Liver (tissue), 9 donors: ENCODE results near the gene SPATA2L. TPM values are rescaled to one million over a fixed set of nuclear protein-coding genes. Genes with fewer than 3 reads are reported as not detected.

Experiments
- DNase-seq: peaks from one replicate; pipeline ENCODE4 v3.0.0-alpha.2; 2017; ENCODE audit warnings: low spot score
- H3K27ac ChIP-seq, 2 donors: one replicate each; pipeline ENCODE4 v1.7.0; 2013; ENCODE audit warnings: inconsistent platforms in 2 of 2, low read length in 2 of 2, control low read depth in 1 of 2, low read depth in 1 of 2, mild to moderate bottlenecking in 1 of 2
- H3K27me3 ChIP-seq, 4 donors: one replicate each; pipeline versions ENCODE4 v1.6.1 to v1.7.0; 2013; ENCODE audit warnings: low read length in 3 of 4, inconsistent platforms in 1 of 4, mild to moderate bottlenecking in 1 of 4, moderate library complexity in 1 of 4; ENCODE audit not compliant: control insufficient read depth in 4 of 4, insufficient read depth in 4 of 4
- H3K36me3 ChIP-seq, 4 donors: one replicate each; pipeline versions ENCODE4 v1.6.1 to v1.7.0; 2013; ENCODE audit warnings: low read length in 3 of 4, mild to moderate bottlenecking in 3 of 4, low read depth in 1 of 4, moderate library complexity in 1 of 4; ENCODE audit not compliant: control insufficient read depth in 4 of 4, insufficient read depth in 3 of 4
- H3K4me1 ChIP-seq, 4 donors: one replicate each; pipeline versions ENCODE4 v1.6.1 to v1.7.0; 2013; ENCODE audit warnings: low read length in 3 of 4, mild to moderate bottlenecking in 3 of 4, moderate library complexity in 1 of 4; ENCODE audit not compliant: control insufficient read depth in 4 of 4, insufficient read depth in 4 of 4
- H3K4me3 ChIP-seq, 3 donors: one replicate each; pipeline versions ENCODE4 v1.6.1 to v1.7.0; 2013; ENCODE audit warnings: low read length in 3 of 3, control low read depth in 1 of 3, low read depth in 1 of 3, mild to moderate bottlenecking in 1 of 3
- H3K9ac ChIP-seq, 2 donors: one replicate each; pipeline ENCODE4 v1.7.0; 2013; ENCODE audit warnings: low read length in 2 of 2, mild to moderate bottlenecking in 2 of 2, moderate library complexity in 2 of 2, control low read depth in 1 of 2, low read depth in 1 of 2
- H3K9me3 ChIP-seq, 4 donors: one replicate each; pipeline versions ENCODE4 v1.6.1 to v1.7.0; 2013; ENCODE audit warnings: low read length in 3 of 4; ENCODE audit not compliant: control insufficient read depth in 4 of 4
- CTCF ChIP-seq: fragments of 150-350 bp; IDR thresholded peaks from 2 replicates; pipeline ENCODE4 v1.5.1; 2017; ENCODE audit warnings: improper control_type of control experiment, low read depth, low read length; ENCODE audit not compliant: missing input control
- EGR1 ChIP-seq, 2 donors: IDR thresholded peaks; 2 replicates each; pipeline ENCODE4 v1.6.1; 2016 to 2018; ENCODE audit warnings: antibody characterized with exemption in 2 of 2, low read depth in 2 of 2
- FOXA1 ChIP-seq: IDR thresholded peaks from 2 replicates; pipeline ENCODE4 v1.6.1; 2016; ENCODE audit warnings: antibody characterized with exemption
- FOXA2 ChIP-seq: IDR thresholded peaks from 2 replicates; pipeline ENCODE4 v1.6.1; 2016; ENCODE audit warnings: antibody characterized with exemption
- GABPA ChIP-seq, 2 donors: IDR thresholded peaks in 1 of 2; conservative IDR thresholded peaks in 1 of 2; 2 replicates each; pipeline ENCODE4 v1.6.1; 2016; ENCODE audit warnings: antibody characterized with exemption in 2 of 2, mild to moderate bottlenecking in 1 of 2, moderate library complexity in 1 of 2
- HNF4A ChIP-seq, 2 donors: conservative IDR thresholded peaks; 2 replicates each; pipeline ENCODE4 v1.6.1; 2016; ENCODE audit warnings: antibody characterized with exemption in 2 of 2, mild to moderate bottlenecking in 2 of 2
- HNF4G ChIP-seq: IDR thresholded peaks from 2 replicates; pipeline ENCODE4 v1.6.1; 2016; ENCODE audit warnings: antibody characterized with exemption
- JUND ChIP-seq, 2 donors: IDR thresholded peaks; 2 replicates each; pipeline ENCODE4 v1.6.1; 2016; ENCODE audit warnings: antibody characterized with exemption in 2 of 2
- MAX ChIP-seq: IDR thresholded peaks from 2 replicates; pipeline ENCODE4 v1.6.1; 2016; ENCODE audit warnings: antibody characterized with exemption
- REST ChIP-seq: IDR thresholded peaks from 2 replicates; pipeline ENCODE4 v1.6.1; 2016; ENCODE audit warnings: antibody characterized with exemption, mild to moderate bottlenecking
- RXRA ChIP-seq, 2 donors: IDR thresholded peaks; 2 replicates each; pipeline ENCODE4 v1.6.1; 2017 to 2018; ENCODE audit warnings: antibody characterized with exemption in 2 of 2, mild to moderate bottlenecking in 1 of 2
- SP1 ChIP-seq: IDR thresholded peaks from 2 replicates; pipeline ENCODE4 v1.6.1; 2018; ENCODE audit warnings: antibody characterized with exemption, mild to moderate bottlenecking
- ZBTB33 ChIP-seq: IDR thresholded peaks from 2 replicates; pipeline ENCODE4 v1.6.1; 2016; ENCODE audit warnings: antibody characterized with exemption
- WGBS: extraction: QIAGEN DNeasy Blood & Tissue Kit; methylation state at CpG from one replicate; pipeline ENCODE4 v1.1.7; 2013; 5-methylcytosine and 5-hydroxymethylcytosine counted together
- polyA plus RNA-seq, 2 donors: library from polyadenylated mRNA; stranded (reverse) in 1 of 2; unstranded in 1 of 2; fragments of 200-250 nt in 1 of 2; fragments of >200 nt in 1 of 2; fragmentation: Nextera tagmentation in 1 of 2; extraction: Ambion mirVana in 1 of 2; gene quantifications; one replicate each; pipeline versions ENCODE4 v1.2.1 to v1.2.3, GENCODE V29; 2013 to 2015
- total RNA-seq, 2 donors: library from RNA; depleted of rRNA; stranded (reverse); fragments of >200 nt; gene quantifications; one replicate each; pipeline ENCODE4 v1.2.3, GENCODE V29; 2014
- donor health status: healthy.
- donor health status: healthy.
- donor health status: healthy.
- donor health status: healthy.
- donor health status: healthy.

The SPATA2L gene
- total and polyA plus RNA-seq, 4 donors = 4.6 to 11.3 (median 6.9) TPM

GRCh38 chr16:89710709-89711564 is 9.4 kb upstream of the SPATA2L start:
- no peaks in the 10 kb centered on the region for H3K9me3 ChIP-seq
- no peak overlapping the region for H3K27ac ChIP-seq
- H3K36me3 ChIP-seq = peaks cover 0 to 6% (median 1%) of the 10 kb centered on the region in 4 donors
- H3K4me1 ChIP-seq = peaks cover 0 to 12% (median 9%) of the 10 kb centered on the region in 4 donors
- 90% methylated on average over 63 of the region's 63 CpGs for WGBS
- H3K9ac ChIP-seq = no peak overlapping the region
- H3K27me3 ChIP-seq = no peaks in the 10 kb centered on the region
- no peak for DNase-seq
- TF ChIP-seq RXRA (IDR thresholded peaks at IDR 0.05) = no peak
- TF ChIP-seq REST = no peak
- no peak for TF ChIP-seq MAX
- no peak for TF ChIP-seq GABPA (IDR thresholded peaks at IDR 0.05 in 1 of 2, conservative IDR thresholded peaks at IDR 0.05 in 1 of 2)
- no peak for TF ChIP-seq CTCF
- TF ChIP-seq EGR1 (IDR thresholded peaks at IDR 0.05; ENCODE audit: low read depth in 2 of 2) = no peak
- no peak for TF ChIP-seq HNF4G
- no peak for TF ChIP-seq SP1
- no peak for TF ChIP-seq ZBTB33
- TF ChIP-seq FOXA2 = no peak
- no peak for TF ChIP-seq FOXA1
- no peak for TF ChIP-seq HNF4A (conservative IDR thresholded peaks at IDR 0.05)
- TF ChIP-seq JUND (IDR thresholded peaks at IDR 0.05) = no peak
- H3K4me3 ChIP-seq = no peak overlapping the region
